HG03439 (cell line): ENCODE measurements around the gene CYTH4.
A peak's percentile ranks its signal among the peaks of the same experiment; 100 is the strongest.
"Not testable (repeated sequence)": the region's sequence is repeated elsewhere in the genome, so short reads cannot be mapped to it uniquely, and the experiment has no call there.

Experiments
- ATAC-seq: cut with Tn5 transposase; IDR thresholded peaks from one replicate; pipeline ENCODE4 v1.9.1; 2021; ENCODE audit warnings: mild to moderate bottlenecking, moderate library complexity; ENCODE audit not compliant: unreplicated experiment

The CYTH4 gene

GRCh38 chr22:37245740-37246139 is 36.6 kb upstream of the CYTH4 start:
- no peak for ATAC-seq

- ATAC-seq: no peak
Measured at GRCh38 chr22:37248251-37248650, 34.1 kb upstream of the CYTH4 start.

GRCh38 chr22:37249986-37250385 is 32.3 kb upstream of the CYTH4 start:
- ATAC-seq: no peak

GRCh38 chr22:37251836-37252235 is 30.5 kb upstream of the CYTH4 start:
- ATAC-seq: not testable (repeated sequence)

- ATAC-seq: no peak
Measured at GRCh38 chr22:37253126-37253660, 29.1 kb upstream of the CYTH4 start.

GRCh38 chr22:37254209-37254866 is 28.0 kb upstream of the CYTH4 start:
- no peak for ATAC-seq

GRCh38 chr22:37254867-37255233 is 27.5 kb upstream of the CYTH4 start:
- ATAC-seq: no peak

GRCh38 chr22:37255558-37256006 is 26.7 kb upstream of the CYTH4 start:
- no peak for ATAC-seq

GRCh38 chr22:37256075-37256726 is 26.1 kb upstream of the CYTH4 start:
- ATAC-seq: no peak

GRCh38 chr22:37258005-37258752 is 24.1 kb upstream of the CYTH4 start:
- ATAC-seq: no peak

- ATAC-seq: no peak
Measured at GRCh38 chr22:37258753-37259401, 23.4 kb upstream of the CYTH4 start.

GRCh38 chr22:37259540-37260029 is 22.7 kb upstream of the CYTH4 start:
- ATAC-seq: no peak

GRCh38 chr22:37260155-37260795 is 22.0 kb upstream of the CYTH4 start:
- no peak for ATAC-seq

GRCh38 chr22:37260901-37261336 is 21.4 kb upstream of the CYTH4 start:
- ATAC-seq: no peak

- no peak for ATAC-seq
Measured at GRCh38 chr22:37262346-37262745, 20.0 kb upstream of the CYTH4 start.

GRCh38 chr22:37263966-37264887 is 18.1 kb upstream of the CYTH4 start:
- no peak for ATAC-seq

GRCh38 chr22:37266581-37267134 is 15.7 kb upstream of the CYTH4 start:
- ATAC-seq: no peak

- ATAC-seq: peak; percentile 70
Measured at GRCh38 chr22:37267135-37267587, 15.1 kb upstream of the CYTH4 start.
